ENCODE results near the gene CIRBP. TPM values are rescaled to one million over a fixed set of nuclear protein-coding genes. Genes with fewer than 3 reads are reported as not detected.
"Not testable (repeated sequence)": the region's sequence is repeated elsewhere in the genome, so short reads cannot be mapped to it uniquely, and the experiment has no call there.

The CIRBP gene
- total RNA-seq, 2 donors from 2014 or later = 492 to 644 TPM

- H3K27ac ChIP-seq = no peak overlapping the region
- ATAC-seq (ENCODE audit: insufficient number of reproducible peaks, low FRiP score, low read depth) (no peak), DNase-seq (ENCODE audit: low spot score) (no peak)
- no peaks in the 10 kb centered on the region for H3K9me3 ChIP-seq
- H3K4me3 ChIP-seq = no peak overlapping the region
- no peaks in the 10 kb centered on the region for H3K27me3 ChIP-seq (replicated peaks; ENCODE audit: insufficient read depth)
- H3K36me3 ChIP-seq = no peaks in the 10 kb centered on the region
- H3K4me1 ChIP-seq (ENCODE audit: control insufficient read depth in 1 of 2, low read depth in 2 of 2) = peaks cover 0 to 9% of the 10 kb centered on the region in 2 donors
- no peak for TF ChIP-seq CTCF (IDR thresholded peaks at IDR 0.05)
Observed at GRCh38 chr19:1317274-1318003, 48.3 kb downstream of the CIRBP start.

- H3K27me3 ChIP-seq (replicated peaks; ENCODE audit: insufficient read depth) = peaks cover under 1% of the 10 kb centered on the region
Observed at GRCh38 chr19:1318678-1319471, 49.7 kb downstream of the CIRBP start.

GRCh38 chr19:1320282-1320650 is 51.1 kb downstream of the CIRBP start:
- ATAC-seq (ENCODE audit: insufficient number of reproducible peaks, low FRiP score, low read depth); H3K9me3 ChIP-seq; DNase-seq (ENCODE audit: low spot score); H3K4me3 ChIP-seq; H3K27me3 ChIP-seq (replicated peaks; ENCODE audit: insufficient read depth); H3K36me3 ChIP-seq; H3K27ac ChIP-seq: not testable (repeated sequence)
- peaks cover 2 to 15% of the 10 kb centered on the region in 2 donors for H3K4me1 ChIP-seq (ENCODE audit: control insufficient read depth in 1 of 2, low read depth in 2 of 2)

More at GRCh38 chr19:1318678-1319471, 49.7 kb downstream of the CIRBP start:
- H3K4me3 ChIP-seq = no peak overlapping the region
- DNase-seq (ENCODE audit: low spot score) (no peak), ATAC-seq (ENCODE audit: insufficient number of reproducible peaks, low FRiP score, low read depth) (no peak)
- no peak for TF ChIP-seq CTCF (IDR thresholded peaks at IDR 0.05)
- no peak overlapping the region for H3K27ac ChIP-seq
- peaks cover 0 to 9% of the 10 kb centered on the region in 2 donors for H3K4me1 ChIP-seq (ENCODE audit: control insufficient read depth in 1 of 2, low read depth in 2 of 2)
- H3K36me3 ChIP-seq = no peaks in the 10 kb centered on the region
- no peaks in the 10 kb centered on the region for H3K9me3 ChIP-seq

- H3K4me1 ChIP-seq (ENCODE audit: control insufficient read depth in 1 of 2, low read depth in 2 of 2) = peaks cover 2 to 6% of the 10 kb centered on the region in 2 donors
- TF ChIP-seq CTCF (IDR thresholded peaks at IDR 0.05) = no peak
- H3K27ac ChIP-seq = no peak overlapping the region
- DNase-seq (ENCODE audit: low spot score) (no peak), ATAC-seq (ENCODE audit: insufficient number of reproducible peaks, low FRiP score, low read depth) (no peak)
- H3K27me3 ChIP-seq (replicated peaks; ENCODE audit: insufficient read depth) = peaks cover 6% of the 10 kb centered on the region
- H3K36me3 ChIP-seq = no peaks in the 10 kb centered on the region
- no peaks in the 10 kb centered on the region for H3K9me3 ChIP-seq
- H3K4me3 ChIP-seq = no peak overlapping the region
Observed at GRCh38 chr19:1321539-1321938, 52.4 kb downstream of the CIRBP start.

- ATAC-seq (ENCODE audit: insufficient number of reproducible peaks, low FRiP score, low read depth) (no peak), DNase-seq (ENCODE audit: low spot score) (no peak)
- H3K27me3 ChIP-seq (replicated peaks; ENCODE audit: insufficient read depth) = peaks cover 6% of the 10 kb centered on the region
- H3K27ac ChIP-seq = no peak overlapping the region
- no peak for TF ChIP-seq CTCF (IDR thresholded peaks at IDR 0.05)
- H3K36me3 ChIP-seq = no peaks in the 10 kb centered on the region
- no peaks in the 10 kb centered on the region for H3K9me3 ChIP-seq
- no peak overlapping the region for H3K4me3 ChIP-seq
- H3K4me1 ChIP-seq (ENCODE audit: control insufficient read depth in 1 of 2, low read depth in 2 of 2) = peaks cover 2 to 6% of the 10 kb centered on the region in 2 donors
Observed at GRCh38 chr19:1322198-1322981, 53.3 kb downstream of the CIRBP start.
